IPS DF 4.7 (cell line): ENCODE results near the gene GSDMA.
A peak's percentile ranks its signal among the peaks of the same experiment; 100 is the strongest.

Source experiments
- DNase-seq: peaks from one replicate; pipeline ENCODE4 v3.0.0-alpha.2; 2013; ENCODE audit warnings: low spot score; ENCODE audit errors: extremely low read depth

GSDMA gene

DNA sequence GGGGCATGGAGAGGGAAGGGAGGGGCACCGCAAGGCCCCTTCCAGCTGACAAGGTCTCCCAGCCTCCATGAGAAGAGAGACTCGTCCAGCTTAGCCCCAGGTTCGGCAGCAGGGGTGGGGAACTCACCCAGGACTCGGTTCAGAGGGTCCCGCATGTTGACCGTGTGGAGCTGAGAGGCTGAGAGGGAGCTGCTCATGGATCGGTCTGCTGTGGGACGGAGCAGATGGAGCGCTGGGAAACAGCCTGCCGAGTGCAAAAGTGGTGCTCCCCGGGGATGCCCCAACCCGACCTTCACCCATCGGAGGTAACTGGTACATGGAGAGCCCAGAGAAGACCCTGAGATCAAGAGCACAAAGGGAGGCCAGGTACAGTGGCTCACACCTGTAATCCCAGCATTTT is 57.3 kb downstream of the GSDMA start:
- no peak for DNase-seq

DNA sequence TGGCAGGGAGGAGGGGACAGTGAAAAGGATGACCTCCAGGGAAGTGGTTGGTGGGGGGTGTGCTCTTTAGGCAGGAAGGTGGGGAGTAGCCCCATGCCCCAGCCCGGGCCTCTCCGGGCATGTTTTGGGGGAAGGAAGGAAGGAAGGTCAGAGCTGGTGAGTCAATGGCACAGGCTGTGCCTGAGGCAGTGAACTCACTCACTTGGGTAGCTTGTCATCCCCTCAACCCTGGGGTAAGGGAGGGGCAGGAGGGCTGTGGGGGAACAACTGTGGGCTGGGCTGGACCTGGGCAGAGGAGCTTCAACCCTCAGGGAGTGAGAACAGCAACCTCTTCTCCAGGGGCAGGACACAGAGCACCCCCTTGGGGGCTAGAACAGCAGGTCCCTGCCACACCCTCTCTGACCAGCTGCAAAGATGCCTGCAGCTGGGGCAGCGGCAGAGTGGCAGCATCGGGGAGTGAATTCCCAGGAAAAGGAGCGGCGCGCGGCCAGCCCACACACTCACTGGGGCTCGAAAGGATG is 58.7 kb downstream of the GSDMA start:
- DNase-seq: no peak

DNA sequence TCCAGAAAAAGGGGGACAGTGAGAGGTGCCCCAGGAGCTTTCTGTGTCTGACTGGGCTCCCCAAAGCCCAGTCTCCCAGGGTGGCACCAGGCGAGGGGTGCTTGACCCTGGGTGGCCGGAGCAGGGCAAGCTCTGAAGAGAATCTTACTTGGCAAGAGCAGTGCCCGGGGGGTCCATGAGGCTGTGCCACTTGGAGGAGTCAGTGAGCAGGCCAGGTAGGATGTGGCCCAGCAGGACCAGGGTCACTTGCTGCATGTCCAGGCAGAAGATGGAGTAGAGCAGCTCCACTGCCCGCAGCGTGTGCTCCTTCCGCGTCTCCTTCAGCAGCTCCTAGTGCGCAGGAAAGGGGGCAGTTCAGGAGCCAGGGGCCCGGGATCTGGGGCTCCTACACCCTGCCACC is 59.7 kb downstream of the GSDMA start:
- no peak for DNase-seq

DNA sequence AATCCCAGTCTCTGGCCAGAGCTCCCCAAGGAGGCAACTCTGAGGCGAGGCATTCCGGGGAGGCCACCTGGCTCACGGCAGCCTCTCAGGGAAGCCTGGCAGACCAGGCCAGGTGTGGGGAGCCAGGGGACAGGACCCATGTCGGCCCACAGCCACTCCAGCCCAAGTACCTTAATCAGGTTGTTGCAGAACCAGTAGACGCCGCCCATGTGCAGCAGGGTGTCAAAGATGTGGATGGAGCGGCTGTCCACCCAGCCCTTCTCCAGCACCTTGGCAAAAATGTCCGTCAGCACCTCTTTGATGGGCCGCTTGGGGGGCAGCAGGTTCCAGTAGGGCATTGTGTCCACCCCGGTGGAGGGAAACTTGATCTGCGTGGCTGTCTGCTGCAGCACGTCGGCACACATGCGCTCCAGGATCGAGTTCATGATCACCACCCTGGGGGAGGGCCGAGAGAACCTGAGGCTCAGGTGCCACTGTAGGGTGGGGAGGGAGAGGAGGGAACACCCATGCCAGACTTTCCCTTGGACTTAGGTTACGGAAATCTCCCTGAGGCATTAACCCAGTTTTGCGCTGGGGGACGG is 60.2 kb downstream of the GSDMA start:
- DNase-seq: no peak

DNA sequence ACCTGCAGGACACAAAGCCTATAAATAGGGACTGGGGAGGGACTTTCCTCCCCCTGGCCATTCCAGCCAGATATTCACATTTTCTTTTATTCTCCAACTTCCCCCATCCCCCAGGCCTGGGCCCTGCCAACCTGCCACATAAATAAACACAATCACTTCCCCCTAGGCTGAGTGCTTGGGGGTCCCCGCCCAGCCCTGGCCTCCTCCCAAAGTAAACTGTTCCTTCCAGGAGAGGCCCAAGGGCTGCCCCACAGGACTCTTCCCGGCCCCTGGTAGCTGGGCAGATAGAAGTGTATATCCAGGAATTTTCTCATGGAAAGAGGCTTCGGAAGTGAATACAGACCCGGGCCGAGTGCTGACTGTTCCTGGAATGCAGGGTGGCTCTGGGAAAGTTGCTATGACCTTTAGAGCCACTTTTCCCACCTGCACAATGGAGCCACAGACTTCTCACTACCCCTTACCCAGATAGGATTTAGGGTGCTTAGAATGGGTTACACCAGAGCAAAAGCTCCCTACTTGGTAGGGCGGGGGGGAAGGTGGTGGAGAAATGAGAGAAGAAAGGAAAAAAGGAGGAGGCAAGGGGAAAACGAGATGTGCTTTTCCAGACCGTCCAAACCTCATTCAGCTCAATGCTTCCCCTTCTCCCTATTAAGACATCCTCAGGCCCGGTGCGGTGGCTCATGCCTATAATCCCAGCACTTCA is 60.9 kb downstream of the GSDMA start:
- no peak for DNase-seq

DNA sequence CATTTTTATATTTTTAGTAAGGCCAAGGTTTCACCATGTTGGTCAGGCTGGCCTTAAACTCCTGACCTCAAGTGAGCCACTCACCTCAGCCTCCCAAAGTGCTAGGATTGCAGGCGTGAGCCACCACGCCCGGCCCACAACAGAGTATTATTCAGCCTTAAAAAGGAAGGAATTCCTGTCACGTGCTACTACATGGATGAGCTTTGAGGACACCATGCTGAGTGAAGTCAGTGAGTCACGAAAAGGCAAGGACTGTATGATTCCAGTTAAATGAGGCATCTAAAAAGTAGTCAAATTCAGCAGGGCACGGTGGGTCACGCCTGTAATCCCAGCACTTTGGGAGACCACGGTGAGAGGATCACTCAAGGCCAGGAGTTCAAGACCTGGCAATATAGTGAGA is 62.1 kb downstream of the GSDMA start:
- no peak for DNase-seq

DNA sequence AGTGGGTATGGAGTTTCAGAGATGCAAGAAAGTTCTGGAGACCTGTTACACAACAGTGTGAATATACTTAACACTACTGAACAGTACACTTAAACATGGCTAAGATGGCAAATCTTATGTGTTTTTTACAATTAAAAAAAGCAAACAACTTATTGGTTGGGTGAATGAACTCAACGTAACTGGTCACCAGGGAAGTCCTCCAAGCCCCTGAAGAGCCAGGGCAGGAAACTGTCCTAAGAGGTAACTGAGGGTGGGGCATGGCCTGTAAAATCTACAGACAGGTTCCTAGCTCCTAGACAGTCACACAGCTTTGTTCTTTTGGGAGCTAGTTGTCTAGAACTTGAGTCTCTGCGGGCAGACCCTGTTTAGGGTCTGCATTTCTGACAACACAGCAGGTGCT is 62.8 kb downstream of the GSDMA start:
- DNase-seq: no peak

DNA sequence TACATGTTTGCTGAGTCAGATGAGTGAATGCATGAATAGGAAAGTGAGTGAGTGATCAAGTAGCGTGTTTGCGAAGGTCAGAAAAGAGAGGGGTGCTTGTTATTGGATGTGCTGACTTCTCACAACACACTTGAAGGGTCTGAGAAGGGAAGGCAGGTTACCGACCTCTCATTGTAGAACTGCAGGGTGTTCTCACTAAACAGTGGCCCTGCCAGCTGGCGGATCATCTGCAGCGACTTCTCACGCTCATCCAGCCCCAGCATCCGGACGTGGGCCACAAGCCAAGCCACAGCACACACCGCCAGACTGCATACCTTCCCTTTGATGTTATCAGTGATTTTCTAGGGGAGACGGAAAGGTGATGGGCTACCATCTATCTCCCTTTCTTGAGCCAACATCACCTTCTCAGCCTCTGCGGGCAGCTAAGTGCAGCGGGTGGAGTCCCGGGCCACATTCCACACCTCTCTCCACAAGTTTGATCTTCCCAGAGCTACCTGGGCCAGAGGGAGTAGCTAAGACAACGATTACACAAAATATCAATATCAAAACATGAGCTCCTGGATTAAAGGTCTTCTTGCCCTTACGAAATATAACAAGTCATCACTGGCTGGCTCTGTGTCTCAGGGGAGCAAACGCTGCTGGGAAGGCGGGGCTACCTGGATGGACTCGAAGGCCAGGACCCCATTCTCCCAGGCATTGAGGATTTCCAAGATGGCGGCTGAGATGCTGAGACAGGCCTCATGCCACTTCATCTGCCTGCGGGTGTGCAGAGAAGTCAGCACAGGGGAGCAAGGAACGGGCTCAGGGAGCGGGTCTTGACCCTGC is 63.4 kb downstream of the GSDMA start:
- DNase-seq: no peak

DNA sequence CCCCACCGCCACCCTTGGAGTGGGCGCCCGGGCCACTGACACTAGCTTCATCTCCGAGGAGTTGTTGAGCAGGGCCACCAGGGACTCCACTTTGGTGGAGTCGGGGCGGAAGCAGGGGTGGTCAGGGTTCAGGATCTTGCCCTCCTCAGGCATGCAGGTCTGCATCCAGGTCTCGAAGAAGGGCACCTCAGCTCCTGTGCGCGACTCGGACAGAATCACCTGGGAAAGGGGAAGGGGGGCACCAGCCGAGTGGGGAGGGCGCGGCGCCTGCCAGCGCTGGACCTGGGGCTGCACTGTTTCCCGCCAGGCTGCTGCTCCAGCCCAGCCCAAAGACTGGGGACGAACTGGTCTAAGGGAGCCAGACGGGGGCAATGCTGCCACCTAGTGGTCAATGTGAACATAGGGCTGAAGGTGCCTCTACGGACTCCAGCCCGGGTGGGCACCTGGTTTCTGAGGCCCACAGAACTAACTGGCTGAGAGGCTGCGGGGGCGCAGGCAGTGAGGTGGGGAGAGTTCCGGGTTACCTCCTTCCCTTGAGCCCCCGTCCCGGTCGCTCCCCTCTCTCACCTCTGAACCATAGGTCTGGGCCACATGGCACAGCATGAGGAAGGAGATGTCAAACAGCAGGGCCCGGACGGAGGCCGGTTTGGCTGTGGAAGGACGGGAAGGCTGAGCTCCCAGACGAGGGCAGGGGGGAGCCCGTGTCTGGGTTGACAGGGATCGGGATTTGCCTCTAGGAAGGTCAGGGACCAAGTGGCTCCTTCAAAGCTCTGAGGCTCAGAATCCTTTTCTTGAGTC is 64.2 kb downstream of the GSDMA start:
- DNase-seq: peak; percentile 68
